ENCODE results near the gene ZSCAN10.
"Not testable (repeated sequence)": the region's sequence is repeated elsewhere in the genome, so short reads cannot be mapped to it uniquely, and the experiment has no call there.

The ZSCAN10 gene

DNA sequence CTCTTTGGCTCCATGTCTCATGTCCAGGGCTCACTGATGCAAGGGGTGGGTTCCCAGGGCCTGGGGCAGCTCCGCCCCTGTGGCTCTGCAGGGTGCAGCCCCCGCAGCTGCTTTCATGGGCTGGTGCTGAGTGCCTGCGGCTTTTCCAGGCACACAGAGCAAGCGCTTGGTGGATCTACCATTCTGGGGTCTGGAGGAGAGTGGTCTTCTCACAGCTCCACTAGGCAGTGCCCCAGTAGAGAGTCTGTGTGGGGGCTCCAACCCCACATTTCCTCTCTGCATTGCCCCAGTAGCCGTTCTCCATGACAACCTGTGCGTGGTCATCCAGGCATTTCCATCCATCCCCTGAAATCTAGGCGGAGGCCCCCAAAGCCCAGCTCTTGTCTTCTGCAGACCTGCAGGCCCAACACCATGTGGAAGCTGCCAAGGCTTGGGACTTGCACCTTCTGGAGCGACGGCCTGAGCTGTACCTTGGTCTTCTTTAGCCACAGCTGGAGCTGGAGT lies 28.4 kb downstream of the ZSCAN10 start:
- intact Hi-C loops (cut with DNase I) = no loop called here
- peak in 3 of 10 donors; percentile 46 to 62 (median 57) for DNase-seq

DNA sequence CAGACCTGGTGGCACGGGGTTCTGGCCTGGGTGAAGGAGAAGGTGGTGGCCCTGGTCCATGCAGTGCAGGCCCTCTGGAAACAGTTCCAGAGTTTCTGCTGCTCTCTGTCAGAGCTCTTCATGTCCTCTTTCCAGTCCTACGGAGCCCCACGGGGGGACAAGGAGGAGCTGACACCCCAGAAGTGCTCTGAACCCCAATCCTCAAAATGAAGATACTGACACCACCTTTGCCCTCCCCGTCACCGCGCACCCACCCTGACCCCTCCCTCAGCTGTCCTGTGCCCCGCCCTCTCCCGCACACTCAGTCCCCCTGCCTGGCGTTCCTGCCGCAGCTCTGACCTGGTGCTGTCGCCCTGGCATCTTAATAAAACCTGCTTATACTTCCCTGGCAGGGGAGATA lies 29.9 kb downstream of the ZSCAN10 start:
- intact Hi-C loops (cut with DNase I) = not testable (repeated sequence)

DNA sequence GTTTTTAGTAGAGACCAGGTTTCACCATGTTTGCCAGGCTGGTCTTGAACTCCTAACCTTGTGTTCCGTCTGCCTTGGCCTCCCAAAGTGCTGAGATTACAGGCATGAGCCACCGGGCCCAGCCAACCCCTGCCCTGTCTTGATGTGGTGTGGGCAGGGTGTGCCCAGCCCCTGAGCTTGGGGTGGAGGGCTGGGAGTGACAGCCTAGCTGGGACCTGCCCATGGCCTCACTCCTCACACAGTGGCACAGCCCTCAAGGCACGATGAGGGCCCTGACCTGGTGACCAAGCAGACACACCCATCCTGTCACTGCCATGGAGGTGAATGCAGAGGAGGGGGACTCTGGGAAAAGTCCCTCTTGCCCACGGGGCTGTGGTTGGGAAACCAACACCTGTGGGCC lies 30.6 kb downstream of the ZSCAN10 start:
- DNase-seq = peak in 2 of 10 donors; percentile 41 to 49
- intact Hi-C loops (cut with DNase I) = no loop called here

More for the DNA sequence above, 29.9 kb downstream of the ZSCAN10 start:
- DNase-seq = peak in 1 of 10 donors; percentile 60

DNA sequence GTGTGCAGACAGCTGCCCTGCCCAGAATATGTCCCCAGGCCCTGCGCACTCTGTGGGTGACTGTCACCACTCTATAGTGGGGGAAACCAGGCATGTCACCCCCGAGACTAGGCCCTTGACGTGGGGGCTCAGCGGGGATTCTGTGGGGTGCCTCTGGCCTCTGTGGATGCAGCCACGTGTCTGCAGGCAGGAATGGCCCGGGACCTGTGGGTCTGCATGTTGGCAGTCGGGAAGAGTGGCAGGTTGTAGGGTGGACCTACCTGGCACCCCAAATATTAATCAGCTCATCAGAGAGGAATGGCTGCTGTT lies 32.7 kb downstream of the ZSCAN10 start:
- DNase-seq = no peak
- intact Hi-C loops (cut with DNase I) = no loop called here

DNA sequence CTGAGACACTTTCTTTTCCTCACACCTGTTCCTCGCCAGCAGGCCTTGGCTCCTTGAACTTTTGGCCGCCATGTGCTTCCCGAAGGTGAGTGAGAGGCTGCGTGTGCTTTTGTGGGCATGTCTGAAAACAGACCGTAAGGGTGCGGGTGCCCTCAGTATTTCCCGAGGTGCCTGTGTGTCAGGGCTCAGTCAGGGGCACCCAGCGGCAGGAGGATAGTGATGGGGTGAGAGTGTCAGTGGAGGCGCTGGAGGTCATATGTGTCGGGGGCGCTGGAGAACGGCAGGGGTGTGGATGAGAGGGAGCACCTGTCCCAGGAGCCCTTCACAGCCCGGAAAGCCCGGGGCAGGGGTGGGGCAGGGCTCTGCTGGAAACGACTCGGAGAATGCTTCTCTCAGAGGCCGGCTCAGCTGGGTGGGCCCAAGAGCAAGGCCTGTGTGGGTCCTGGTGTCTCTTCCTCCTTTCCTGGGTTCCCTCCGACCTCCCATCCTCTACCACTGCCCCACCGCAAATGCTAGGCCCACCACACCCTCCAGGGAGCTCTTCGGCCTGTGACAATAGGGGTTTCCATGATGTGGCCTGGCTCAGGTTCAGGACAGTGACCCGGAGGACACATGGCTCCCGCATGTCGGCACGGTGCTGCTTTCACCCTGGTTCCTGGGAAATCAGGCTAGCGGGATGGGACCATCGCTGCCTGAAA lies 33.2 kb downstream of the ZSCAN10 start:
- no peak for DNase-seq
- intact Hi-C loops (cut with DNase I) = no loop called here

DNA sequence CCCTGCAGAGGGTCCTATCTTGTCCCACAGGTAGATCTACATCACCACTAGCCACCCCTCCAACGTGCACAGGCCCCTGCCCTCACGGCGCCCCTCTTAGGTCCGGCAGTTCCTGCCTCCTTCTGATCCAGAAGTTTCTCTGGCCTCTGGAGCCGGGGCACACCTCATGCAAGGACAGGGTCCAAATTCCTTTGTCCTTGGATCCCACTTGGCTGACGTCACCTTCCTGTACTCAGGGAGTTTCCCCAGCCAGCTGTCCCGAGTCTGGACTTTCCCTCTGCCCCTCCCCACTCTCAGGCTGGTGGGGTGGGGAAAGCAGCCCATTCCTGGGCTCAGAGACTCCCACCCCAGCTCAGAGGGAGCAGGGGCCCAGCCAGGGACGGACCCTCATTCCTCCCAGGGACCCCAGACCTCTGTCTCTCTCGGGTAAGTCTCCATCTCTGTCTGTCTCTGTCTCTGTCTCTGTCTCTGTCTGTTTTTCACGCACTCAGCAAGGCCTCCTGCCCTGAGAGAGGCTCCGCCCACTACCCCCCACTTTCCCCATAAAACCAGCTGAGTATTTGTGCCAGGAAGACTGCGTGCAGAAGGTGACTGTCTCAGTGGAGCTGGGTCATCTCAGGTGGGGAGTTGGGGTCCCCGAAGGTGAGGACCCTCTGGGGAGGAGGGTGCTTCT lies 33.9 kb downstream of the ZSCAN10 start, which contains the start of gene IL32:
TSS of gene IL32 (plus strand) at position 572 of the 673 bp plus-strand sequence. CDS start 172 bp downstream, outside the sequence.
- intact Hi-C loops (cut with DNase I) = no loop called here
- DNase-seq = peak in 1 of 10 donors; percentile 59

DNA sequence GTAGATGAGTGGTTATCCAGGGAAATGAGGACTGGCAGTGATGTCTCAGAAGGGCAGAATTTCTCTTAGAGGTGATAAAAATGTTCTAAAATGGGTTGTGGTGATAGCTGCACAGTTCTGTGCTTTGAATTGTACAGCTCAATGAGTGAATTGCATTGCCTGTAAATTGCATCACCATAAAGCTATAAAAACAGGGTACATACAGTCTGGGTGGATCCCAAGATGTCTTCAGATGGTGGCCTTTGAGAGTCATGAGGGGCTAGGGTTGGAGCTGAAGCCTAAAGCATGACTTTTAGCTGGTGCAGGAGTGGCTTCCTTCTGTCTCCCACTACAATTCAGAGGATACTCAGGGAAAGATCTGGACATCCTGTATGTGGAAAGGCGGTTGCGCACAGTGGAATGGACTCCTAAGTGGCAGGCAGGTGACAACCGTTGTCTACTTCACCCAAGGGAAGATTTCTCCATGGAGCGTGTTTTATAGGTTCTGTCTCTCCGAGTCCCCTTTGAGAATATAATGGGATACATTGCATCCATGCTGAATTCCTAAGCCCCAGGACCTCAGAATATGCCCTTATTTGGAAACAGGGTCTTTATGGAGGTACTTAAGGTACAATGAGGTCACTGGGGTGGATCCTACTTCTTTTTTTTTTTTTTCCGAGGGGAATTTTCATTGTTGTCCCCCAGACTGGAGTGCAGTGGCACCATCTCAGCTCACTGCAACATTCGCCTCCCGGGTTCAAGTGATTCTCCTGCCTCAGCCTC lies 35.3 kb downstream of the ZSCAN10 start:
- intact Hi-C loops (cut with DNase I) = no loop called here
- no peak for DNase-seq

GRCh38 chr16:3062553-3062952 lies 36.5 kb downstream of the ZSCAN10 start:
- no peak for DNase-seq
- intact Hi-C loops (cut with DNase I) = no loop called here

- intact Hi-C loops (cut with DNase I) = no loop called here
- DNase-seq = no peak
Observed at GRCh38 chr16:3060339-3061127, 38.6 kb downstream of the ZSCAN10 start.

DNA sequence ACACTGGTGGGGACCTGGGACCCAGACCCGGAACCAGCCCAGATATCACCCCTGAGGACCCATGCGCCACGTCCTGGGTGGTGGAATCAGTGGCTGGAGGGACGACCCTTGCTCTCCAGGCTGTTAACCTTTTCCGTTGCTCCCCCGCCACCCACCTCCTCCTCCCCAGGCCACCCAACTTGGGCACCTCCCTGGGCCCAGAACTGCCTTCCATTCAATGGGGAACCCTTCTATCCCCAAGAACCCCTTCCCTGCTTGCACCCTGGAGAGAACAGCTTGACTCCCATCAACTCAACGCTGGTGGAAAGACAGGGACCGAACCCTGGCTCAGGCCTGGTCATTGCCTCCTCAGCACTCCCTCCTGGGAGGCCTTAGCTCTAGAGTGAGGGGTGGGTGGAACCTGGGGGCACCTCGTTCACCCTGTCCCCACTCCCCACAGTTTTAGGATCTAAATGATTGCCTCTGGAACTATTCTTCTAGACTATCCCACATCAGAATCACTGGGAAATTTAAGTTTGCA lies 39.3 kb downstream of the ZSCAN10 start:
- intact Hi-C loops (cut with DNase I) = loop anchor here (2.0 to 5.0 kb wide), 3 partner anchors 53 to 107 kb away; partner anchors contain the start of gene ZNF205

DNA sequence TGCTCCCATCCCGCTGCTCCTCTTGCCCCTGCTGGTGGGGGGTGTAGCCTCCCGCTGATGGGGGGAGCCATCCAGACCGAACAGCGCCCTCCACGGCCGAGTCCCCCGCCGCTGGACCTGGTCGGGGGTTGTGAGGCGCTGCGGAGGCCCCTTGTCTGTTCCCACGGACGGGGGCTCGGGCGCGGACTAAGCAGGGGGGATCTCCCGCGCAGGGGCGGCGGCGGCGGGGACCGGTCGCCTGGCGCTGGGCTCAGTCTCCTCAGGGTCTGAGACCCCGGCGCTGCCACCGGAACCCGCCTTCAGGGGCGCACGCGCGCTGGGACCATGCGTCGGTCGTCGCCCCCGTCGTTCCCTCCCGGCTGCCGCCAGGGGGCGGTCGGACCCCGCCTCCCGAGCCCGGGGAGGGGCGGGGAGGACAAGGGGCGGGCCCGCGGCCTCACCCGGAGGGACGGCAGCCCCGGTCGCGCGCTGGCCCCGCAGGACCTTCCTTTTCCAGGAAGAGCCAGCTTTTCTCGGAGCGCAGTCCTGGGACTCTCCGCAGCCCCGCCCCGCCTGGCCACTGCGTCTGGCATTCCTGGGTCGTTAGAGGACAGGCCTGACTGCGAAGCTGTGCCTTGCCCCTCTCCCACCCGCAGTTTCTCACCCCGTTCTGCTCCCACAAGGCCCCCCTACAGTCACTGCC lies 39.9 kb downstream of the ZSCAN10 start:
- DNase-seq = peak; percentile 61 to 97 (median 78)
- intact Hi-C loops (cut with DNase I) = loop anchor here (2.0 to 5.0 kb wide), 3 partner anchors 53 to 108 kb away; partner anchors contain the start of gene ZNF205

More for the DNA sequence above, 39.3 kb downstream of the ZSCAN10 start:
- peak in 1 of 10 donors; percentile 67 for DNase-seq

DNA sequence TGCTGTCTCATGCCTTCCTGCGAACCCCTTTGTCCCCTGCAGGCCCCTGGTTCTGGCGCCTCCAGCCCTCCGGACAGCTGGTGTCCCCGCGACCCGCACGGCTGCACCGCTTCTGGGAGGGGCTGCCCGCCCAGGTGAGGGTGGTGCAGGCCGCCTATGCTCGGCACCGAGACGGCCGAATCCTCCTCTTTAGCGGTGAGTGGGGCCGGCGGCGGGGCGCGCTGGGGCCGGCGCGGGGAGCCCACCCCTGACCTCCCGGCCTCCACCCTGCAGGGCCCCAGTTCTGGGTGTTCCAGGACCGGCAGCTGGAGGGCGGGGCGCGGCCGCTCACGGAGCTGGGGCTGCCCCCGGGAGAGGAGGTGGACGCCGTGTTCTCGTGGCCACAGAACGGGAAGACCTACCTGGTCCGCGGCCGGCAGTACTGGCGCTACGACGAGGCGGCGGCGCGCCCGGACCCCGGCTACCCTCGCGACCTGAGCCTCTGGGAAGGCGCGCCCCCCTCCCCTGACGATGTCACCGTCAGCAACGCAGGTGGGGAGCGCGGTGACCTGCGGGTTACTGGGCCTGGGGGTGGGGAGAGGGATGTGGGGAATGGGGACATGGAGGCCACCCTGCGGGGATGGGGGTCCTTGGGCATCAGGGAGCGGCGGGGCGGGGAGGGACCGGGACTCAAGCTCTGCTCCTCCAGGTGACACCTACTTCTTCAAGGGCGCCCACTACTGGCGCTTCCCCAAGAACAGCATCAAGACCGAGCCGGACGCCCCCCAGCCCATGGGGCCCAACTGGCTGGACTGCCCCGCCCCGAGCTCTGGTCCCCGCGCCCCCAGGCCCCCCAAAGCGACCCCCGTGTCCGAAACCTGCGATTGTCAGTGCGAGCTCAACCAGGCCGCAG lies 40.7 kb downstream of the ZSCAN10 start:
- intact Hi-C loops (cut with DNase I) = loop anchor here (2.0 to 5.0 kb wide), 3 partner anchors 54 to 108 kb away; partner anchors contain the start of gene ZNF205
- DNase-seq = peak in 9 of 10 donors; percentile 21 to 87 (median 46)

DNA sequence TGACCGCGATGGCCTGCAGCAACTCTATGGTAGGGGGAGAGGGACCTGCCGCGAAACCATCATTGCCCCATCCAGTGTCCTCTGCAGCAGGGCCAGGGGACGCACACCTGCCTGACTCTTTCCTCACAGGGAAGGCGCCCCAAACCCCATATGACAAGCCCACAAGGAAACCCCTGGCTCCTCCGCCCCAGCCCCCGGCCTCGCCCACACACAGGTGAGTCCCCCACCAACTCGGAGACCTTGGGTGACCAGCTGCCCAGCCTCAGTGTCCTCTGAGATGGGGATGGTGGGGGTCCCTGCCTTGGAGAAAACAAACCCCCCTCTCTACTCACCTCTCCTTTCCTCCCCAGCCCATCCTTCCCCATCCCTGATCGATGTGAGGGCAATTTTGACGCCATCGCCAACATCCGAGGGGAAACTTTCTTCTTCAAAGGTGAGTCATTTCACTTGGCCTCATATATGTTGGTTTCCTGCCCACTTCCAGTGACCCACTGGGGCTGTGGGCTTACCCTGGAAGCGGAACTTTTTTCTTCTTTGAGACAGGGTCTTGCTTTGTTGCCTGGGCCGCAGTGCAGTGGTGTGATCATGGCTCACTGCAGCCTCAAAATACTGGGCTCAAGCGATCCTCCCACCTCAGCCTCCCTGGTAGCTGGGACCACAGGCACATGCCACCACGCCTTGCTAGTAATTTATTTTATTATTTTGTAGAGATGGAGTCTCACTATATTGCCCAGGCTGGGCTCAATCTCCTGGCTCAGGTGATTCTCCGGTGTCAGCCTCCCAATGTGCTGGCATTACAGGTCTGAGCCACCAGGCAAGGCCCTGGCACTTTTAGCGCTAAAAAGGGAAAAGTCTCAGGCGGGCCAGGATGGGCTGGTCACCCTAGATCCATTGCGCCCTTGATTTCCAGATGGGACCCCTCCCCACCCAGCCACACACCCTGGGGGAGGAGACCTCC lies 41.6 kb downstream of the ZSCAN10 start:
- intact Hi-C loops (cut with DNase I) = loop anchor here (2.0 to 5.0 kb wide), 3 partner anchors 55 to 109 kb away; partner anchors contain the start of gene ZNF205

DNA sequence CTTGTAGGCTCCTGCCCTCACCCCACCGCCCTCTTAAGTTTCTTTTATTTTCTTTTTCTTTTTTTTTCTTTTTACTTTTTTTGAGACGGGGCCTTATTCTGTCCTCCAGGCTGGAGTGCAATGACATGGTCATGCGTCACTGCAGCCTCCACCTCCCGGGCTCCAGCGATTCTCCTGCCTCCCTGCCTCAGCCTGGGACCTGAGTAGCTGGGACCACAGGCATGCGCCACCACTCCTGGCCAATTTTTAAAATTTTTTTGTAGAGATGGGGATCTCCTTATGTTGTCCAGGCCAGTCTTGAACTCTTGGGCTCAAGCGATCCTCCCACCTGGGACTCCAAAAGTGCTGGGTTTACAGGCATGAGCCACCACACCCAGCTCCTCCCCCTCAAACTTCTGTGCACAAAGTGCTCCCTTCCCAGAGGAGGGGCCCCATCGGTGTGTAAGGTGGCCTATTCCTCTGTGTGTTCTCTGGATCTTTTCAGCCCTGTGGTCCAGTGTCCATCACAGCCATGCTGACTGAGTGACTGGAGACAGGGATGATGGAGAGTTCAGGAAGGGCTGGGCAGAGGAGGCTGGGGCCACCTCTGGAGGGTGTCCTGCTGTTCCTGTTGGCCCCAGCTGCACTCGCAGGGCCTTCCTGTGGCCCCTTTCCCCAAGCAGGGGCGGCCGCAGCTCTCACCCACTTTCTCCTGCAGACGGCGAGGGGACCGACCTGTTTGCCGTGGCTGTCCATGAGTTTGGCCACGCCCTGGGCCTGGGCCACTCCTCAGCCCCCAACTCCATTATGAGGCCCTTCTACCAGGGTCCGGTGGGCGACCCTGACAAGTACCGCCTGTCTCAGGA lies 42.5 kb downstream of the ZSCAN10 start:
- peak in 1 of 10 donors; percentile 43 for DNase-seq
- intact Hi-C loops (cut with DNase I) = loop anchor here (5.0 kb wide), 1 partner anchor 56 kb away; the partner anchor contains the start of gene ZNF205

More for the DNA sequence above, 41.6 kb downstream of the ZSCAN10 start:
- DNase-seq = peak in 1 of 10 donors; percentile 63

GRCh38 chr16:3055734-3056115 lies 43.4 kb downstream of the ZSCAN10 start:
- peak in 1 of 10 donors; percentile 74 for DNase-seq
- intact Hi-C loops (cut with DNase I) = loop anchor here (5.0 kb wide), 1 partner anchor 57 kb away; the partner anchor contains the start of gene ZNF205

Data from posterior cingulate gyrus (tissue), 11 donors.